HuH-7.5 (cell line): ENCODE results near the gene PLCXD1.
"Not testable (repeated sequence)": the region's sequence is repeated elsewhere in the genome, so short reads cannot be mapped to it uniquely, and the experiment has no call there.

ENCODE experiments used
- DNase-seq: peaks from one replicate; pipeline ENCODE4 v3.0.0; 2011; ENCODE audit warnings: low spot score

The PLCXD1 gene

DNA sequence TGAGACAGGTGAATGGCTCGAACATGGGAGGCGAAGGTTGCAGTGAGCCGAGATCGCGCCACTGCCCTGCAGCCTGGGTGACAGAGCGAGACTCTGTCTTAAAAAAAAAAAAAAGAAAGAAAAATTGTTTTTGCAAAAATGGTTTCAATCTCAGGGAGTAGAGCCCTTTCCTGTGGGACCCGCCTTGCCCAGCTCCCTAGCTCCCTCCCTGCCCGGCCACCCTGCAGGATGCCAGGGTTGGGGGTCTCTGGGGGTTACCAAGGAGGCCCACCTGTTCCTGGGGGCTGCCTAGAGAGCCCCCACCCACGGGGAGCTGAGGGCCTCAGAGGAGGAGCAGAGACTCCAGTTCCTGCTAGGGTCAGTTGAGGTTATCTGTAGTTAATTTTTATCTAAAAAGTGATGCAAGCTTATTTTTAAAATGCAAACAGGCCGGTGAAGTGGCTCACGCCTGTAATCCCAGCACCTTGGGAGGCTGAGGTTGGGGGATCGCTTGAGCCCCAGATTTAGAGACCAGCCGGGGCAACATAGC, 18.7 kb upstream of the PLCXD1 start:
- no peak for DNase-seq

DNA sequence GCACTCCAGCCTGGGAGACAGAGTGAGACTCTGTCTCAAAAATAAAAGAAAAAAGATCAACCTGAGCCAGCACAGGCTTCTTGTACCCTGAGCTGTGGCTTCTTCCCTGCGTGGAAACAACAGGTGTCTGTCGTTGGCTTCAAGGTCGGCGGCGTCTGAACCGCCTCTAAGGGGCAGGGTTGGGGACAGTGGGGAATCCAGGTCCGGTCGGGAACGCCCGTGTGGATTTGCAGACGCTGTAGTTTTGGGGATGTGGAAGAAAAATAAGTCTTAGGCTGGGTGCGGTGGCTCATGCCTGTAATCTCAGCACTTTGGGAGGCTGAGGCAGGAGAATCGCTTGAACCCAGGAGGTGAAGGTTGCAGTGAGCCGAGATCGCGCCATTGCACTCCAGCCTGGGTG, 17.2 kb upstream of the PLCXD1 start:
- not testable (repeated sequence) for DNase-seq

DNA sequence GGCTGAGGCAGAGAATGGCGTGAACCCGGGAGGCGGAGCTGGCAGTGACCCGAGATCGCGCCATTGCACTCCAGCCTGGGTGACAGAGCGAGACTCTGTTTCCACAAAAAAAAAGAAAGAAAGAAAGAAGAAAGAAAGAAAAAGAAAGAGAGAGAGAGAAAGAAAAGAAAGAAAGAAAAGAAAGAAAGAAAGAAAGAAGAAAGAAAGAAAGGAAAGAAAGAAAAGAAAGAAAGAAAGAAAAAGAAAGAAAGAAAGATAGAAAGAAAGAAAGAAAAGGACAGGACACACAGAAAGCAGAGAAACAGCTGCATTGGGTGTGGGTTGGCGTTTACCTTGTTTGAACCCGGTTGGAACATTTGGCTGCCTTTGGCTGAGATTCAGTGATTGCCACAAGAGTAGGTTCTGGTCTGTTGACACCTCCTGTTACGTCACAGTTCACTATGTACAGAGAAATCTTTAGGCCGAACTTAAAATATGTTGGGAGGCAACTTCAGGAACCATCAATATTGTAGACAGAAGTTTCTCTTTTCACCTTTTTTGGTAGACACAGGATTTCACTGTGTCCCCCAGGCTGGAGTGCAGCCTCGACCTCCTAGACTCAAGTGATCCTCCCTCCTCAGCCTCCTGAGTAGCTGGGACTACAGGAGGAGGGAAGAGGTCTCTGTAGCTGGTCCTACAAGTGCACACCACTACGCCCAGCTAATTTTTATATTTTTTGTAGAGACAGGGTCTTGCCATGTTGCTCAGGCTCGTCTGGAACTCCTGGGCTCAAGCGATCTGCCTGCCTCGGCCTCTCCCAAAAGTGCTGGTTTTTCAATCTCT, 16.3 kb upstream of the PLCXD1 start:
- no peak for DNase-seq

DNA sequence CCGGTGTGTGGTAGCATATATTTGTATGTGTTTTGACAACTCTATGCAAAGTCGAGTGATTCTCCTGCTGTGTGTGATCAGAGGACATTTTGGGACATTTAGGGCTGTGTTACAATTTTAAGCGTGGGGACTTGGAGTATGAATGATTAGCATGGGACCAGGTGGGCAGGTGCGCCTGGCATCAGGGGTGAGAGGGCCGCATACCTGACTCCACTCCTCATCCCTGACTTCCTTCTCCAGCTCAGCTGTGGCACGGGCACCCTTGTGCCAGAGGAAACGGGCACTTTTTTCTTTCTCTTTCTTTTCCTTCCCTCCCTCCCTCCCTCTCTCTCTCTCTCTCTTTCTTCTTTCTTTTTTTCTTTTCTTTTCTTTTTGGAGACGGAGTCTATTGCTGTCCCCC, 15.7 kb upstream of the PLCXD1 start:
- no peak for DNase-seq

DNA sequence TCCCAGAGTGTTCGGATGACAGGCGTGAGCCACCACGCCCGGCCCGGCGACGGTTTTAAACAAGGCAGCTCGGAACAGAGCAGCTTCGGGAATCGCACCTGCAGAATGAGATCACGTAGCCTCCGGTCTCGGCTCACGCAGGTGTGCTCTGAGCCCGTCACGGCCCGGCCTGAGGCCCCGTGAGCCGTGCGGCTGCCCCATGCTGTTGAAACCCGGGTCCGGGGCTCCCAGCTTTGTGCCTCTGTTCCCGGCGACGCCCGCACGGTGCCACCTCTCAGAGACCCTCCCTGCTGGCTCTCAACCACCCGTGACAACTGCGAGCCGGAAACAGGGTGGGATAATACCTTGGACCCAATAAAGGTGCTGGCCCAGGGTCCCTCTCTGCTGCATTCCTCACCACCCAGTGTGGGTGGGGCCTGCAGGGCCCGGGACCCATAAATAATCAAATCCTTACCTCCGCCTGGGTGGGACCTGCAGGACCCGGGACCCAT, 13.4 kb upstream of the PLCXD1 start:
- no peak for DNase-seq

DNA sequence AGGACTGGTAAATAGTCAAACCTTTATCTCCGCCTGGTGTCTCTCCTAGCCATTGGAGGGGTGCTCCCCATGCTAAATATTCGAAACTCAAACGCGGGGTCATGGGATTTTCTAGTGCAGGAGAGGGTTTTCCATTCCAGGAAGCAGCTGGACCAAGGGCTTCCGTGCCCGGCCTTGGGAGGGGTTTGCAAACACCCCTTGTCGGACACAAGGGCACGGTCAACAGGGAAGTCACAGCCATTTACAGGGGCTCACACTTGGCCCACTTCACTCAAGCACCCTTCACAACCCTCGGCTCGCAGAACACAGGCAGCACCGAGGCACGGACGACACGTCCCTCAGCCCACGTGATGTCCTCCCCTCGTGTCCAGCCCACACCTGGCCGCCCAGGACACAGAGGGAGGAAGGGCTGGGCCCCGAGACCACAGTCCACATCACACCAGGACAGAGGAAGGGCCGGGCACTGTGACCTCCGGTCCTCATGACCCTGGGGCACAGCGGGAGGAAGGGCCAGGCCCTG, 10.3 kb upstream of the PLCXD1 start:
- no peak for DNase-seq

DNA sequence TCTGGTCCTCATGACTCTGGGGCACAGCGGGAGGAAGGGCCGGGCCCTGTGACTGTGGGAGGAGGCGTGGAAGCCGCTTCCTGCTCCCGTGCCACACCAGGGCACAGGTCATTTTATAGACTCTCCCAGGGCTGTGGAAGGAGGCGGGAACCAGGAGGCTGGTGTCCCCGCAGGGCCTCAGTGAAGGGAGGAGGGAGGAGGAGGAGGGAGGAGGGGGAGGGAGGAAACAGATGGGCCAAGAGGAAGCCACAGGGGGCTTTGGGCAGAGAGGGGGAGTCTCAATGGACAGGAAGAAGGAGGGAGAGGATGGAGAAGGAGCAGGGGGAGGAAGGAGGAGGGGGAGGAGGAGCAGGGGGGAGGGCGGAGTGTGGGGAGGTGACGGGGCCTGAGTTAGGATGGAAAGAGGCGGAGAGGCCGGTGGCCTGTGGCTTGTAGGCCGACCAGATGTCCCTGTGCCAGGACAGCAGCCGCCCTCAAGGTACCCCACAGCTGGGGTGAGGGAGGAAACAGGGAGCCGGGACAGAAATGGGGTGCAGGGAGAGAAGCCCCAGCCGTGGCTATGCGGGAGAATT, 6.2 kb upstream of the PLCXD1 start:
- no peak for DNase-seq

DNA sequence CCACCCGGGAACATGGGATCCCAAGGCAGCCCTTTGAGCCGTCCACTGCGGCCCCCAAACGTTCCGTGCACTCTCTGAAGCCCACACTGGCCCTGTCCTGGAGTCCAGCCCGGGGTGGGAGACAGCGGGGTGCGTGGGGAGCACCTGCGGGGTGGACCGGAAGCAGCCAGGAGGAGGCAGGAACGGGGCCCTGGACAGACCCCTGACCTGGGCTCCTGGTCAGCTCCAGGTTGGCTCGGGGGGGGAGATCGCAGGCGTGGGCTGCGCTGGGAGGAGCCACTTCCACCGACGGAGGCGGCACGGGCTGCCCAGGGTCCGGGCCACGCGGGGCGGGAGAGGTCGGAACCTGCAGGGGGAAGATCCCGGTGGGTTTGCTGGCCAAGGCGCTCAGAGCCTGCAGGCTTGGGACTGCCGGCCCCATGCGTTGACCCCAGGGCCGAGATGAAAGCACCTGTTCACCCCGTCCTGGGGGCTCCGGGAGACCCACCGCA, 5.7 kb upstream of the PLCXD1 start:
- no peak for DNase-seq

DNA sequence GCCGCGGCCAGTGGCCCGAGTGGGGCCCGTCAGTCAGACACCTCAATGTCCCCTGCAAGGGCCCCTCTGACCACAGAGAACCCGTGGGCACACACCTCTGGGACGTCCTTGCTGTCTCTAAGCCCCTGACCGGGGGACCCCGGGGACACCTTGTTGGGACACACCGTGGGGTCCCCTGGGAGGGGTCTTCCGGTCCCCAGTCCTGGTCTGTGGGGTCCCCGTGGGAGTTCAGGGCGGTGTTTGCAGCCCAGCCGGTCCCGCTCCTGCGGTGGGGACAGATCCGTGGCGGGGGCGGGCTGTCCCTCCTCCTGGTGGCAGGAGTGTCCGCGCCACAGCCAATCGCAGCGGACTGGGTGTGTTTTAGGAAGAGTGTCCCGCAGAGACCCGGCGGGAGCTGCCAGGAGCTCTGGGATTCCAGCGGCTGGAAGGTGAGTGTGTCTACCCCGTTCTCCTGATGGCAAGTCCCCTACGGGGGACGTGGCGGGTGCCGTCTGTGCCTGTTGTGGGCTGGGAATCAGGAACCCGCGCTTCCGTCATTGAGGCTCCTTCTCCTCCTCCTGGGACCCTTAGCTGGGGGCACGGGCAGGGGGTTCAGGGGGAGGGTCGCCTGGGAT, 5.1 kb upstream of the PLCXD1 start:
- DNase-seq: peak; percentile 75

DNA sequence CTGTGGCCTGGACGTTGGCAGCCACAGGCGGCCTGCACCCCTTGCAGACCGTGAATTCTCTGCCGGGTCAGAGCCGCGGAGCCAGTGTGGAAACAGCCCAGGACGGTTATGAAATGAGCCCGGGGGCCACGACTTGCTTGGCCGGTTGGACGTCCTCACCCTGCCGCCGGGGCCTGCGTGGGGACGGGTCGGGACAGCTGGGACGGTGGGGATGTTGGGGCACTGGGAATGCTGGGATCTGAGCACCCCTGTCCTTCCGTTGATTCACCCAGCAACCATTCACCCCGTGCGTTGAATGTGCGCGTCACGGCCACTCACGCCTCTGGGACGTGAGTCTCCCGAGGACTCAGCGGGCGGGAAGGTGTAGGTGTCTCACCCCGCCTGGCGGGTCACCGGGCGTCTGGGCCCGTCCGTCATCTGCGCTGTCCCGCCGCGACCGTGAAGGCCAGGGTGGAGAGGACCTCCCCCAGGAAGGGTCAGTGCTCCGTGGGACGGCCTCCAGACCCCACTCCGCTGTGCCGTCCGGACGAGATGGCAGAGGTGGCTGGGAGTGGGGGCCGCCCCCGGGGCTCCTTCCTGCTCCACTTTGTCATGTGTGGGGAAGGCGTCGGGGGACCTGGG, 4.5 kb upstream of the PLCXD1 start:
- no peak for DNase-seq

DNA sequence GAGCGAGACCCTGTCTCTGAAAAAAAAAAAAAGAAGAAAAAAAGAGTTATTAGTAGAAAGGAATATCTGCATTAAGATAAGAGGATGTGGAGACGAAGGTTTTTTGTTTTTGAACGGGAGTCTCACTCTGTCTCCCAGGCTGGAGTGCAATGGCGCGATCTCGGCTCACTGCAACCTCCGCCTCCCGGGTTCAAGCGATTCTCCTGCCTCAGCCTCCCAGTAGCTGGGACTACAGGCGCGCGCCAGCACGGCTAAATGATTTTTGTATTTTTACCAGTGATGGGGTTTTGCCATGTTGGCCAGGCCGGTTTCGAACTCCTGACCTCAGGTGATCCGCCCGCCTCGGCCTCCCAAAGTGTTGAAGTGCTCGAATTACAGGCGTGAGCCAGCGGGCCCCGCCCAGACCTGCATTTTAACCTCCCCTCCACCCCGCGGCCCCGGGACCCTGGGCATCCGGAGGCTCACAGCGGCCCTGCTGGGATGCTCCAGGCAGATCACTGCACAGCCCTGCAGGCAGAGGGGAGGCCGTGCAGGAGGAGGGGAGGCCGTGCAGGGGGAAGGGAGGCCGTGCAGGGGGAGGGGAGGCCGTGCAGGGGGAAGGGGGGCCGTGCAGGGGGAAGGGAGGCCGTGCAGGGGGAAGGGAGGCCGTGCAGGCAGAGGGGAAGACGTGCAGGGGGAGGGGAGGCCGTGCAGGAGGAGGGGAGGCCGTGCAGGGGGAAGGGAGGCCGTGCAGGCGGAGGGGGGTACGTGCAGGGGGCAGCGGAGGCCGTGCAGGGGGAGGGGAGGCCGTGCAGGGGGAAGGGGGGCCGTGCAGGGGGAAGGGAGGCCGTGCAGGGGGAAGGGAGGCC, 1.2 kb upstream of the PLCXD1 start:
- not testable (repeated sequence) for DNase-seq

DNA sequence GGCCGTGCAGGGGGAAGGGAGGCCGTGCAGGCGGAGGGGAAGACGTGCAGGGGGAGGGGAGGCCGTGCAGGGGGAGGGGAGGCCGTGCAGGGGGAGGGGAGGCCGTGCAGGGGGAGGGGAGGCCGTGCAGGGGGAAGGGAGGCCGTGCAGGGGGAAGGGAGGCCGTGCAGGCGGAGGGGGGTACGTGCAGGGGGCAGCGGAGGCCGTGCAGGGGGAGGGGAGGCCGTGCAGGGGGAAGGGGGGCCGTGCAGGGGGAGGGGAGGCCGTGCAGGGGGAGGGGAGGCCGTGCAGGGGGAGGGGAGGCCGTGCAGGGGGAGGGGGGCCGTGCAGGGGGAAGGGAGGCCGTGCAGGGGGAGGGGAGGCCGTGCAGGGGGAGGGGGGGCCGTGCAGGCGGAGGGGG, 459 bp upstream of the PLCXD1 start:
- not testable (repeated sequence) for DNase-seq

DNA sequence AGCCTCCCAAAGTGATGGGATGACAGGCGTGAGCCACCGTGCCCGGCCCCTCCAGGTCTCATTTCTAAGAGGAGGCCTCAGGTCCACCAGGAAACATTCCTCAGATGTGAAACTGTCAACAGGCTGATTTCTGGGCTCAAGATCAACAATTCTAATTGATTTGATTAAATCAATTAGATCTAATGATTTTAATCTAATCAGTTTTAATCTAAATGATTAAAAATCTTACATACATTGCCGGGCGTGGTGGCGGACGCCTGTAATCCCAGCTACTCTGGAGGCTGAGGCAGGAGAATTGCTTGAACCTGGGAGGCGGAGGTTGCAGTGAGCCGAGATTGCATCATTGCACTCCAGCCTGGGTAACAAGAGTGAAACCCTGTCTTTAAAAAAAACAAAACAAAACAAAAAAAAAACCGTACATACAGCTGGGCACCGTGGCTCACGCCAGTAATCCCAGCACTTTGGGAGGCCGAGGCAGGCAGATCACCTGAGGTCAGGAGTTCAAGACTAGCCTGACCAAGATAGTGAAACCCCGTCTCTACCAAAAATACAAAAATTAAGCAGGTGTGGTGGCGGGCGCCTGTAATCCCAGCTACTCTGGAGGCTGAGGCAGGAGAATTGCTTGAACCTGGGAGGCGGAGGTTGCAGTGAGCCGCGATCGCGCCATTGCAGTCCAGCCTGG, 960 bp downstream of the PLCXD1 start:
- DNase-seq: not testable (repeated sequence)

DNA sequence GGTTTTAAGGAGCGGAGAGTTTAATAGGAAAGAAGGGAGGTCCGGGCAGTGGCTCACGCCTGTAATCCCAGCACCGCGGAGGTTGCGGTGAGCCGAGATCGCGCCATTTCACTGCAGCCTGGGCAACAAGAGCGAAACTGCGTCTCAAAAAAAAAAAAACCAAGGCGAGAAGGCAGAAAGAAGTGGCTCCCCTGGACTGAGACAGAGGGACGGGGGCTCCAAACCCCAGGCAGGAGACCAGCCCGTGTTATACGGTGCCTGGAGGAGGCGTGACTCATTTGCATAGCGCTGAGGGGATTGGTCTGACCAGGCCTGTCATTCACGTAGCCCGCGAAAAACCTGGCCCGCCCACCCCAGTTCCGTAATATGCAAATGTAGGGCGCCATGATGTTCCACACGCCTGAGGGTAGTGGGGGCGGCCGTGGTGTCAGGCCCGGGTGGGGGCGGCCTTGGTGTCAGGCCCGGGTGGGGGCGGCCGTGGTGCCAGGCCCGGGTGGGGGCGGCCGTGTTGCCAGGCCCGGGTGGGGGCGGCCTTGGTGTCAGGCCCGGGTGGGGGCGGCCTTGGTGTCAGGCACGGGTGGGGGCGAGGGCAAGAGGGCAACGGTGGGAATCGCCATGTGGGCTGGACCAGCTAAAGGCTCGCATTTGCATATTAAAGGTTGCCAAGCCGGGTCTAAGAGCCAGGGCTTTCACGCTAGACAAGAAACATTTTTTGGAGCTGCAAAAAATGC, 2.1 kb downstream of the PLCXD1 start:
- DNase-seq: no peak

DNA sequence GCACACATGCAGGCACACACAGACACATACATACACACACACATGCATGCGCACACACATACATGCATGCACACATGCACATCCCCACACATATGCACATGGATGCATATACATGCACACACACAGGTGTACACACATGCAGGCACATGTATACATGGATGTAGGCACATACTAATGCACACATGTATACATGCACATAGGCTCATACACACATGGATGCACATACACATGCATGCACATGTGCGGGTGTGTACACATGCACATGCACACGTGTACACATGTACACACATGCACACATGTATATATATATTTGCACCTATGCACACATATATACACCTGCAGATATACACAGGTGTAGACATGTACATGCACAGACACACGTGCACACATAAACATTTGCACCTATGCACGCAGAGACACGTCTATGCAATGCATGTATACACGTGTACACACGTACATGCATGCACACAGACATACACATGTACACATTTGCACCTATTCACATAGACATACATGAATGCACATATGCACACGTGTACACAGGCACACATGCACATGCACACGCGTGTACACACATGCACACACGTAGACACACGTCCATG, 4.0 kb downstream of the PLCXD1 start:
- DNase-seq: no peak

DNA sequence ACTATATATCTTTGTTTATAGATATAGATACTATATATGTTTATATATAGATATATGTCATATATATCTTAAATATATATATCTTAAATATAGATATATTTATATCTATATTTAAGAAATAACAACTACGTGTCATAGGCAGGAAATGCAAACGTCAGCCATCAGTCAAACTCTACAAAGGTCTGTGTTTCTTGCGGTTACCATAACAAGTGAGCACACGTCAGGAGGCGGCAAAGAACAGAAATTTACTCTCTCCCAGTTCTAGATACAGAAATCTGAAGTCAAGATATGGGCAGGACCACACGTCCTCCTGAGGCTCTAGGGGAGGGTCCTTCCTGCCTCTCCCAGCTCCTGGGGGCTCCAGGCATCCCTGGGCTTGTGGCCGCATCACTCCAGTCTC, 6.5 kb downstream of the PLCXD1 start:
- no peak for DNase-seq

DNA sequence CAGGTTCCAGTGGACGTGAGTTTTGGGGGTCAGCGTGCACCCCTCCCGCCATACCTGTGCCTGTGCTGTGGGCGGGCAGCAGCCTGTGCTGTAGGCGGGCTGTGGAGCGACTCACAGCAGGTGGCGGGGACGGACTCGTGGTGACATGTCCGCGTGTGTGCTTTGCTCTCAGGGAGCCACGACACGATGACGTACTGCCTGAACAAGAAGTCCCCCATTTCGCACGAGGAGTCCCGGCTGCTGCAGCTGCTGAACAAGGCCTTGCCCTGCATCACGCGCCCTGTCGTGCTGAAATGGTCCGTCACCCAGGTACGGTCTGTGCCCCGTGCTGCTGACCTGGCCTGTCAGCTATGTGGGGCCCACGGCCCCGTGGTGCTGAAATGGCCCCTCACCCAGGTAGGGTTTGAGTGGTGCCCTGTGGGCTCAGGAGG, 7.4 kb downstream of the PLCXD1 start:
- no peak for DNase-seq

DNA sequence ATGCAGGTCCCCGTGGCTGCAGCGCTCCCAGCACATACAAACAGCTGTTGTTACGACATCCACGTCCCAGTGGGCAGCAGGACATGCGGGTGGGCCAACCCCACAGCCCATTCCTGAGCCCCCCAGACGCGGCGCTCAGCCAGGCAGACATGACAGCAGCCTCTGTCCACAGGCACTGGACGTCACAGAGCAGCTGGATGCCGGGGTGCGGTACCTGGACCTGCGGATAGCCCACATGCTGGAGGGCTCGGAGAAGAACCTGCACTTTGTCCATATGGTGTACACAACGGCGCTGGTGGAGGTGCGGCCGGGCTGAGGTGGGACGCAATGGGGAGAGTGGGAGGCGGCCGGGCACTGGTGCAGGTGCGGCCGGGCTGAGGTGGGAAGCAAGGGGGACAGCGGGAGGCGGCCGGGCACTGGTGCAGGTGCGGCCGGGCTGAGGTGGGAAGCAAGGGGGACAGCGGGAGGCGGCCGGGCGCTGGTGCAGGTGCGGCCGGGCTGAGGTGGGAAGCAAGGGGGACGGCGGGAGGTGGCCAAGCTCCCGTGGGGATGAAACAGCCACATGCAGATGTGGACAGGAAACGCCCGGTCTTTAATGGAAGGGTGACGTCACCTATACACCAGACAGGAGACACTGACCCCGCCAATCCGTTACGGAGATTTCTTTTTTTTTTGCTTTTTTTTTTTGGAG, 9.4 kb downstream of the PLCXD1 start:
- no peak for DNase-seq

DNA sequence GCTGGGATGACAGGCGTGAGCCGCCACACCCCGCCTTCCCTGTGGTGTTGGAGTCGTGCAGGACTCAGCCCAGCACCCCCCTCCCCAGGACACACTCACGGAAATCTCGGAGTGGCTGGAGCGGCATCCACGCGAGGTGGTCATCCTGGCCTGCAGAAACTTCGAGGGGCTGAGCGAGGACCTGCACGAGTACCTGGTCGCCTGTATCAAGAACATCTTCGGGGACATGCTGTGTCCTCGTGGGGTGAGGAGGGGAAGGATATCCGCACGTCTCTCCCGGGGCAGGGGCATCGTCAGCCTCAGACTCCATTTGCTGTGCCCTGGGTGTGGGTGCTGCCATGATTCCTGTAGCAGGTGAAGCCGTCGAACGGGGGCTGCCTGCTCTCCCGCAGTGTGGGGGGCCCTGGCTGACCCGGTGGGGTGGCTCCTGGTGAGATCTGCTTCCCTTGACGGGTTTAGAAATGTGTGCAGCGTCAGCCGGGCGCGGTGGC, 10.3 kb downstream of the PLCXD1 start:
- no peak for DNase-seq
